ENCODE measurements around the gene FBH1.
"Not testable (repeated sequence)": the region's sequence is repeated elsewhere in the genome, so short reads cannot be mapped to it uniquely, and the experiment has no call there.

Gene FBH1

DNA sequence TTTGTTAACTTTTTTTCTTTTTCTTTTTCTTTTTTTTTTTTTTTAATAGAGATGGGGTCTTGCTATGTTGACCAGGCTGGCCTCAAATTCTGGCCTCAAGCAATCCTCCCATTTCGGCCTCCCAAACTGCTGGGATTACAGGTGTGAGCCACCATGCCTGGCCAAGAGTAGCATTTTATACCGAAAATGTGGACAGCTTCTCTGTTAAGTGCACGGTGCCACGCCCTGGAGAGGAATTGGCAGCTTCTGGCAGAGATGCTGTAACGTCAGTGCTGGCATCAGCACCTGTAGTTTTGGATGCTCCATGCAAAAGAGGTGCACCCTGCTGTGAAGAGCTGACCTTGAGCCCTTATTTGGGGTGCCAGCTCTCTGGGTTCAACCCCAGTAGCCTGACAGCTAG lies 69.1 kb downstream of the FBH1 start:
- TF ChIP-seq, protein P1, sequence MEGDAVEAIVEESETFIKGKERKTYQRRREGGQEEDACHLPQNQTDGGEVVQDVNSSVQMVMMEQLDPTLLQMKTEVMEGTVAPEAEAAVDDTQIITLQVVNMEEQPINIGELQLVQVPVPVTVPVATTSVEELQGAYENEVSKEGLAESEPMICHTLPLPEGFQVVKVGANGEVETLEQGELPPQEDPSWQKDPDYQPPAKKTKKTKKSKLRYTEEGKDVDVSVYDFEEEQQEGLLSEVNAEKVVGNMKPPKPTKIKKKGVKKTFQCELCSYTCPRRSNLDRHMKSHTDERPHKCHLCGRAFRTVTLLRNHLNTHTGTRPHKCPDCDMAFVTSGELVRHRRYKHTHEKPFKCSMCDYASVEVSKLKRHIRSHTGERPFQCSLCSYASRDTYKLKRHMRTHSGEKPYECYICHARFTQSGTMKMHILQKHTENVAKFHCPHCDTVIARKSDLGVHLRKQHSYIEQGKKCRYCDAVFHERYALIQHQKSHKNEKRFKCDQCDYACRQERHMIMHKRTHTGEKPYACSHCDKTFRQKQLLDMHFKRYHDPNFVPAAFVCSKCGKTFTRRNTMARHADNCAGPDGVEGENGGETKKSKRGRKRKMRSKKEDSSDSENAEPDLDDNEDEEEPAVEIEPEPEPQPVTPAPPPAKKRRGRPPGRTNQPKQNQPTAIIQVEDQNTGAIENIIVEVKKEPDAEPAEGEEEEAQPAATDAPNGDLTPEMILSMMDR (IDR thresholded peaks at IDR 0.05), result no peak
- Histone ChIP-seq H3K36me3 (no peaks in the 10 kb centered on the region), H3K9me3 (no peaks in the 10 kb centered on the region), H3K27me3 (no peaks in the 10 kb centered on the region), H3K27ac (no peak overlapping the region), H3K4me3 (ENCODE audit: low read depth in 1 of 2, low read length in 1 of 2) (no peak overlapping the region), H3K4me1 (ENCODE audit: control insufficient read depth in 1 of 2, insufficient read depth in 1 of 2, low read depth in 1 of 2, low read length in 1 of 2) (no peaks in the 10 kb centered on the region)

DNA sequence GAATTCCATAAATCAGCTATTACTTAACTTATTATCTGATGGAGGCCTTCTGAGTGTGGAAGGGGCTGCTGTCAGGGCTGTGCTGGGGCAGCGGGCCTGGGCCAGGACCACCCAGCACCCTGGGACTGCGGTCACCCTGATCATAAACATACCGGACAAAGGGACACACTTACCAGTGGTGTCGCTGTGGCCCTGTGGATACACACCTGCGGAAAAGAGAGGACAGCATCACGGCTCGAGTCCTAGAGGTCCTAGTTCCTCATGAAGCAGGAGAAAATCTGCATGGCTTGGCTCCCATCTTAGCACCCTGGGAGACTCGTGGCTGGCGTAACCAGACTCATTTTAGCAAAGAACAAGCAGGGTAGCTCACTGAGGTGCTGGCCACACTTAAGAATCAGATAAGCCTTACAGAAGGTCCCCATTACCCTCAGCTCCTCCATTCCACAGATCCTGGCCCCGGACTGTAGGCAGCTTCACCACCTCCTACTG lies 69.6 kb downstream of the FBH1 start:
- H3K27me3 ChIP-seq, result no peaks in the 10 kb centered on the region
- no peak overlapping the region for H3K27ac ChIP-seq
- no peak overlapping the region for H3K4me3 ChIP-seq (ENCODE audit: low read depth in 1 of 2, low read length in 1 of 2)
- H3K4me1 ChIP-seq (ENCODE audit: control insufficient read depth in 1 of 2, insufficient read depth in 1 of 2, low read depth in 1 of 2, low read length in 1 of 2), result no peaks in the 10 kb centered on the region
- no peaks in the 10 kb centered on the region for H3K36me3 ChIP-seq
- no peaks in the 10 kb centered on the region for H3K9me3 ChIP-seq
- TF ChIP-seq, protein P1 (IDR thresholded peaks at IDR 0.05), result no peak

DNA sequence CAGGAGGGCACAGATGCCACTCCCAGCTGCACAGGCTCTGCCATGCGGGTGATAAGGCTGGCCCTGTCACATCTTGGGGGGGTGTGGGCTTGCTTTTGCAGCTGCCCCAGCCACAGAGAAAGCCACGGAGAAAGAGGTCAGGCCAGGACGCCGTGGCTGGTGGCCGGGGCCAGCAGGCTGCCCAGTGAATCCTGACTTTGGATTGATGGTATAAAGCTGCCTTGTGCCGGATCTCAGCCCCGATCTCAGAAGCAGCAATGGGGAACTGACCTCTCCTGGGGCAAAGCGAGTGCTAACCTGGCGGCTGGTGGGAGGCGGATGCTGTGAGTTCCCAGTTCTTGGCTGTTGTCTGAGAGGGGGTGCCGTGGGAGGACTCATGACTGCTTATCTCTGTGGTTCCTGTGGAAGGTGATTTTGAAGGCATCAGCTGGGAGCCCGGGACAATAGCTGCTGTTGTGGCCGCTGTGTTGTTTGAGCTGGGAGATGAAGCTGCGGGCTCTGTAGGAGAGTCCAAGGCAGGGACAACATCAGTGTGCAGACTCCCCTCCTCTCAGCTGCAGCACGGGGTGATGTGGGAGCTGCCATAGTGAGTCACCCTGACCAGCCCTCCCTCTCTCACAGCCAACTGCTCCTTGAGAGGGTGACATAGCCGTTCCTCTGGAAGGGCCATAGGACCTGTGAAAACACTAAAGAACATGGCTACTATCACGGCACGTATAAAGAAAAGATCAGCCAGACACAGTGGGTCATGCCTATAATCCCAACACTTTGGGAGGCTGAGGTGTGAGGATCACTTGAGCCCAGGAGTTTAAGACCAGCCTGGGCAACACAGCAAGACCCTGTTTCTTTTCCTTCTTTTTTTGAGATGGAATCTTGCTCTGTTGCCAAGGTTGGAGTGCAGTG lies 70.3 kb downstream of the FBH1 start:
- no peaks in the 10 kb centered on the region for H3K4me1 ChIP-seq (ENCODE audit: control insufficient read depth in 1 of 2, insufficient read depth in 1 of 2, low read depth in 1 of 2, low read length in 1 of 2)
- H3K27ac ChIP-seq, result no peak overlapping the region
- H3K4me3 ChIP-seq (ENCODE audit: low read depth in 1 of 2, low read length in 1 of 2), result no peak overlapping the region
- TF ChIP-seq, protein P1 (IDR thresholded peaks at IDR 0.05), result no peak
- no peaks in the 10 kb centered on the region for H3K9me3 ChIP-seq
- H3K36me3 ChIP-seq, result no peaks in the 10 kb centered on the region
- H3K27me3 ChIP-seq, result no peaks in the 10 kb centered on the region

DNA sequence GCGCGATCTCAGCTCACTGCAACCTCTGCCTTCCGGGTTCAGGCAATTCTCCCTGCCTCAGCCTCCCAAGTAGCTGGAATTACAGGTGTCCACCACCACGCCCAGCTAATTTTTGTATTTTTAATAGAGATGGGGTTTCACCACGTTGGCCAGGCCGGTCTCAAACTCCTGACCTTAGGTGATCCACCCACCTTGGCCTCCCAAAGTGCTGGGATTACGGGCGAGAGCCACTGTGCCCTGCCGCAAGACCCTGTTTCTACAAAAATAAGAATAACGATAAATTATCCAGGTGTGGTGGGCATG lies 70.9 kb downstream of the FBH1 start:
- H3K36me3 ChIP-seq, result not testable (repeated sequence)

DNA sequence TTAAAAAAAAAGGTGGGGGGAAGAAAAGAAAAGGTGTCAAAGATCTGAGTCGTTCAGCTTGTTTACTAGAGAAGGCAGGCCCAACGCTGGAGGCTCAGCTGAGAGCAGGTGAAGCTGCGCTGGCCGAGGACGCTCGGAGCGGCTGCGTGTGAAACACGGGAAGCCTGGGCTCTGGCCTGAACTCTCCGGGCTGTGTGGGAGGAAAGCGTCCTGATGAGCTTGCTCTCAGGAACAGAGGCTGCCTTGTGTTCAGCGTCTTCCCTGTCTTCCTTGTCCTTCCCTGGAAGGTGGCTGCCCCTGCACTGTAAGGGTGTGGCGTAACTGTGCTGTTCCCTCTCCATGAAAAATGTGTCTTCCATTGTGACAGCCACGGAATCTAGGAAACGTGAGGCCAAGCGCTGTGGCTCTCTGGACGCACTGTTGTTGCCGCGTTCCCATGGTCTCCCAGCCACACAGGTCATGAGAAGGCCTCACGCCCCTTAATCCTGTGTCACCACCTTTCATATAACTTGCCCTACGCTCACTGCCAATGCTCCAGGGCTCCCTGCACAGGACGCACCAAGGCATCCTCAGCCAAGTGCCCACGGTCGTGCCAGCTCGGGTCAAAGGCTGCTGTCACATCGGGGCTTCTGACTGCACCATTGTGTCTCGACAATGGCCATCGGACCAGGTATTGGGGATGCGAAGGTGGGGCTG lies 71.5 kb downstream of the FBH1 start:
- Histone ChIP-seq H3K27me3 (no peaks in the 10 kb centered on the region), H3K4me3 (ENCODE audit: low read depth in 1 of 2, low read length in 1 of 2) (no peak overlapping the region), H3K9me3 (no peaks in the 10 kb centered on the region), H3K27ac (no peak overlapping the region), H3K36me3 (no peaks in the 10 kb centered on the region), H3K4me1 (ENCODE audit: control insufficient read depth in 1 of 2, insufficient read depth in 1 of 2, low read depth in 1 of 2, low read length in 1 of 2) (no peaks in the 10 kb centered on the region)
- TF ChIP-seq, protein P1 (IDR thresholded peaks at IDR 0.05), result no peak

More for the DNA sequence above, 70.9 kb downstream of the FBH1 start:
- not testable (repeated sequence) for H3K4me3 ChIP-seq (ENCODE audit: low read depth in 1 of 2, low read length in 1 of 2); H3K9me3 ChIP-seq; H3K27me3 ChIP-seq; H3K4me1 ChIP-seq (ENCODE audit: control insufficient read depth in 1 of 2, insufficient read depth in 1 of 2, low read depth in 1 of 2, low read length in 1 of 2); H3K27ac ChIP-seq

DNA sequence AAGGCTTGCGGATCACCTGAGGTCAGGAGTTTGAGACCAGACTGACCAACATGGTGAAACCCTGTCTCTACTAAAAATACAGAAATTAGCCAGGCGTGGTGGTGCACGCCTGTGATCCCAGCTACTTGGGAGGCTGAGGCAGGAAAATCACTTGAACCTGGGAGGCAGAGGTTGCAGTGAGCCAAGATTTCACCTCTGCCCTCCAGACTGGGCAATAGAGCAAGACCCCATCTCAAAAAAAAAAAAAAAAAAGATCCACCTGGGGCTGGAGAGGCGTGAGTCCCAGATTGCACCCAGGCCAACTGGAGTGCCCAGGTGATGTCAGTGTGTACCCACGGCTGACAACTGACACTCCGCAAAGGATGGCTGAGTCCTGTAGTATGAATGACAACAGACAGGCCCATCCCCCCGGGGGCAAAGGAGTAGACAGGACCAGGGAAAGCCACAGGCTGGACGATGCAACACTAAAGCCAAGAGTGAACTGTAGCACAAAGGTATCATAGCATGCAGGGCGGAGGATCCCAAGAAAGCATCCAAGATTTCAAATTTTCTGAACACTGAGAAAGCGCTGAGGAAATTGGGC lies 72.4 kb downstream of the FBH1 start:
- H3K4me3 ChIP-seq (ENCODE audit: low read depth in 1 of 2, low read length in 1 of 2); H3K4me1 ChIP-seq (ENCODE audit: control insufficient read depth in 1 of 2, insufficient read depth in 1 of 2, low read depth in 1 of 2, low read length in 1 of 2); H3K36me3 ChIP-seq; H3K9me3 ChIP-seq; H3K27me3 ChIP-seq; H3K27ac ChIP-seq: not testable (repeated sequence)
